HL-60 (cell line): ENCODE measurements around the gene PPP1R37.
A peak's percentile ranks its signal among the peaks of the same experiment; 100 is the strongest.

ENCODE experiments used
- CTCF ChIP-seq: IDR thresholded peaks from one replicate; pipeline ENCODE4 v1.5.1; 2011; ENCODE audit warnings: low read length, control low read depth, inconsistent platforms; ENCODE audit not compliant: insufficient read depth
- GABPA ChIP-seq: IDR thresholded peaks from 2 replicates; pipeline ENCODE4 v1.6.1; 2012; ENCODE audit warnings: low read depth
- REST ChIP-seq: IDR thresholded peaks from 2 replicates; pipeline ENCODE4 v1.6.1; 2012; ENCODE audit warnings: low read depth; ENCODE audit not compliant: insufficient replicate concordance

GRCh38 chr19:45079063-45079910 lies 13.7 kb upstream of the PPP1R37 start, which contains the start of gene GEMIN7:
- TF ChIP-seq GABPA (peak; percentile 98), CTCF (no peak), REST (peak; percentile 75)
